GM12878 (cell line): ENCODE data around the gene CLDN6. TPM values are rescaled to one million over a fixed set of nuclear protein-coding genes. Genes with fewer than 3 reads are reported as not detected.

Experiments
- ATAC-seq: fragments of 200-7000 bp; cut with Tn5 transposase; 3 replicates; pipeline ENCODE4 v1.9.1; 2020; ENCODE audit warnings: mild to moderate bottlenecking, moderate library complexity
- BruUV-seq: library from RNA; stranded (reverse); fragments of 400-500 nt; replicated peaks from 2 replicates; lab custom pipeline; 2021; lab: Mats Ljungman, UMichigan
- CTCF ChIA-PET: fragments of 300-600 bp; sonication (Branson Sonifier 250); formaldehyde crosslinking; extraction: SDS; loops from one replicate; lab custom pipeline; 2021; ENCODE audit warnings: inconsistent platforms; lab: Yijun Ruan, JAX
- POLR2A ChIA-PET: fragments of 350-600 bp; formaldehyde crosslinking; extraction: SDS; loops from one replicate; lab custom pipeline; 2021; ENCODE audit warnings: inconsistent platforms; lab: Charles Lee
- RAD21 ChIA-PET: fragments of 300-600 bp; sonication (Branson Sonifier 250); formaldehyde crosslinking; loops from one replicate; lab custom pipeline; 2023; ENCODE audit warnings: antibody characterized with exemption; ENCODE audit not compliant: unreplicated experiment; lab: Charles Lee
- SMC1A ChIA-PET: fragments of 300-600 bp; sonication (Branson Sonifier 250); formaldehyde crosslinking; loops from one replicate; lab custom pipeline; 2023; ENCODE audit not compliant: unreplicated experiment, uncharacterized antibody; lab: Charles Lee
- DNase-seq: peaks from one replicate; pipeline ENCODE4 v3.0.0-alpha.2; 2011; ENCODE audit warnings: low read depth, low spot score
- FAIRE-seq: peaks from 3 replicates; lab custom pipeline; 2011; peaks lifted over from hg19 to GRCh38; lab: Jason Lieb, UNC
- H2AFZ ChIP-seq: 2 replicates; pipeline ENCODE4 v1.6.0; 2011; ENCODE audit warnings: low read depth, low read length, control low read depth; ENCODE audit not compliant: control insufficient read depth
- H3K27ac ChIP-seq: 2 replicates; pipeline ENCODE4 v1.5.1; 2011; ENCODE audit warnings: control low read depth; ENCODE audit not compliant: control insufficient read depth, insufficient read depth
- H3K27me3 ChIP-seq, 2 experiments: replicated peaks in 1 of 2; 2 replicates each; pipeline versions ENCODE4 v1.6.0 to v1.6.1; 2011; ENCODE audit warnings: low read length in 1 of 2; ENCODE audit not compliant: control insufficient read depth in 2 of 2, insufficient read depth in 2 of 2
- H3K36me3 ChIP-seq, 2 experiments: 2 replicates each; pipeline ENCODE4 v1.5.1; 2011; ENCODE audit warnings: low read length in 1 of 2; ENCODE audit not compliant: control insufficient read depth in 2 of 2, insufficient read depth in 2 of 2
- H3K4me1 ChIP-seq: 2 replicates; pipeline ENCODE4 v1.6.1; 2011; ENCODE audit warnings: mild to moderate bottlenecking, low read length, moderate library complexity, mixed read lengths; ENCODE audit not compliant: control insufficient read depth, insufficient read depth
- H3K4me2 ChIP-seq: 2 replicates; pipeline ENCODE4 v1.6.0; 2011; ENCODE audit warnings: control low read depth; ENCODE audit not compliant: control insufficient read depth, insufficient read depth
- H3K4me3 ChIP-seq: fragments of 200-600 bp; sonication (generic); 2 replicates; pipeline ENCODE4 v1.5.1; 2016
- H3K79me2 ChIP-seq: 2 replicates; pipeline ENCODE4 v1.6.0; 2011; ENCODE audit warnings: low read length; ENCODE audit not compliant: control insufficient read depth, insufficient read depth
- H3K9ac ChIP-seq: 2 replicates; pipeline ENCODE4 v1.8.0; 2011; ENCODE audit warnings: low read length, control low read depth, mixed read lengths; ENCODE audit not compliant: control insufficient read depth, insufficient read depth
- H3K9me3 ChIP-seq: replicated peaks from 3 replicates; pipeline ENCODE4 v1.5.1; 2011; ENCODE audit warnings: mild to moderate bottlenecking, low read length; ENCODE audit not compliant: control insufficient read depth, insufficient read depth
- H4K20me1 ChIP-seq: 2 replicates; pipeline ENCODE4 v1.6.0; 2011; ENCODE audit not compliant: control insufficient read depth, insufficient read depth
- CEBPB ChIP-seq, 2 experiments: fragments of 150-350 bp in 1 of 2; IDR thresholded peaks; 2 replicates each; pipeline ENCODE4 v1.6.1; 2012 to 2014; ENCODE audit warnings: low read depth in 2 of 2, low read length in 2 of 2, borderline replicate concordance in 1 of 2, inconsistent platforms in 1 of 2
- ETV6 ChIP-seq, 2 experiments: fragments of 450-650 bp in 1 of 2; IDR thresholded peaks in 1 of 2; conservative IDR thresholded peaks in 1 of 2; 2 replicates each; pipeline ENCODE4 v1.6.1; 2014; ENCODE audit warnings: antibody characterized with exemption in 1 of 2, borderline replicate concordance in 1 of 2, low read depth in 1 of 2, mild to moderate bottlenecking in 1 of 2, moderate library complexity in 1 of 2
- GATAD2B ChIP-seq: fragments of 450-650 bp; conservative IDR thresholded peaks from 2 replicates; pipeline ENCODE4 v1.6.1; 2017; ENCODE audit warnings: low read depth, mild to moderate bottlenecking, moderate library complexity
- PKNOX1 ChIP-seq: fragments of 450-650 bp; IDR thresholded peaks from 2 replicates; pipeline ENCODE4 v1.6.1; 2016; ENCODE audit warnings: mild to moderate bottlenecking
- TAF1 ChIP-seq: IDR thresholded peaks from 2 replicates; pipeline ENCODE4 v1.6.1; 2011; ENCODE audit warnings: mild to moderate bottlenecking, low read depth, low read length, borderline replicate concordance
- TARDBP ChIP-seq: IDR thresholded peaks from 2 replicates; pipeline ENCODE4 v1.6.1; 2016; ENCODE audit warnings: borderline replicate concordance
- USF2 ChIP-seq: IDR thresholded peaks from 2 replicates; pipeline ENCODE4 v1.6.1; 2011; ENCODE audit warnings: low read depth, low read length, improper control_type of control experiment, borderline replicate concordance
- ZBTB40 ChIP-seq: fragments of 450-650 bp; IDR thresholded peaks from 2 replicates; pipeline ENCODE4 v1.6.1; 2016; ENCODE audit warnings: mild to moderate bottlenecking, moderate library complexity, borderline replicate concordance
- ZNF592 ChIP-seq: fragments of 450-650 bp; IDR thresholded peaks from 2 replicates; pipeline ENCODE4 v1.6.1; 2017; ENCODE audit warnings: mild to moderate bottlenecking, moderate library complexity
- WGBS: methylation state at CpG from one replicate; pipeline ENCODE4 v1.1.6; 2016; ENCODE audit warnings: low lambda C conversion rate; ENCODE audit not compliant: insufficient replicate concordance, insufficient coverage; ENCODE audit errors: missing lambda C conversion rate; 5-methylcytosine and 5-hydroxymethylcytosine counted together
- in situ Hi-C: fragments of 300-500 bp; cut with MboI; formaldehyde crosslinking; loops from 9 replicates; pipeline ENCODE4 v1.14.3; 2018; ENCODE audit warnings: mixed read lengths
- intact Hi-C: fragments of 100-400 bp; cut with micrococcal nuclease; formaldehyde crosslinking; loops from one replicate; pipeline ENCODE4 v1.14.2; 2022; ENCODE audit not compliant: unreplicated experiment
- polyA plus RNA-seq, 11 experiments: library from polyadenylated mRNA; depleted of rRNA in 4 of 11; unstranded in 6 of 11; stranded (reverse) in 5 of 11; fragments of >200 nt; fragmentation: Nextera tagmentation in 4 of 11; fragmentation: Illumina TruSeq in 1 of 11; extraction: Ambion mirVana in 4 of 11; extraction: Trizol in 1 of 11; gene quantifications; 1 replicate in 1 of 11; 2 replicates in 10 of 11; pipeline versions ENCODE4 v1.2.1 to v1.2.3, GENCODE V29; 2011 to 2016; ENCODE audit warnings: inconsistent platforms in 2 of 11, missing spikeins in 2 of 11, low read depth in 1 of 11
- total RNA-seq, 4 experiments: library from RNA; depleted of rRNA in 3 of 4; stranded (reverse); fragments of >200 nt in 3 of 4; fragmentation: Illumina TruSeq in 1 of 4; extraction: Trizol in 1 of 4; gene quantifications; 2 replicates each; pipeline versions ENCODE4 v1.2.1 to v1.2.3, GENCODE V29; 2013 to 2021

CLDN6 gene
- total and polyA plus RNA-seq, 10 of the 15 experiments (the other 5 are each of a cell fraction or from before 2014, with no cell fraction given): 0.15 to 0.26 (median 0.23) TPM; not detected in 7

- Histone ChIP-seq H3K79me2 (no peaks in the 10 kb centered on the region), H3K9me3 (no peaks in the 10 kb centered on the region), H3K27ac (no peak overlapping the region), H3K4me3 (no peak overlapping the region), H2AFZ (no peak overlapping the region), H4K20me1 (no peaks in the 10 kb centered on the region), H3K27me3 (no peaks in the 10 kb centered on the region; a peak in 2 of 4 replicates), H3K4me2 (no peak overlapping the region), H3K9ac (no peak overlapping the region), H3K36me3 (no peaks in the 10 kb centered on the region), H3K4me1 (peaks cover 2% of the 10 kb centered on the region; the same call in 1 of the 2 replicates)
- SMC1A ChIA-PET: interaction anchor here (1.1 kb wide), 1 partner anchor 12 kb away, joined by 4 read pairs; no protein-coding TSS in a partner anchor
- intact Hi-C loops: no loop called here
- RAD21 ChIA-PET: interaction anchor here (0.7 to 1.2 kb wide), 2 partner anchors 14 to 212 kb away, joined by 3 to 4 read pairs; no protein-coding TSS in a partner anchor
- no peak for FAIRE-seq
- POLR2A ChIA-PET: interaction anchor here (0.7 kb wide), 1 partner anchor 24 kb away, joined by 3 read pairs; no protein-coding TSS in a partner anchor
- no peak for TF ChIP-seq CEBPB (IDR thresholded peaks at IDR 0.05; ENCODE audit: borderline replicate concordance in 1 of 2, low read depth in 2 of 2, low read length in 2 of 2)
- TF ChIP-seq ETV6 (conservative IDR thresholded peaks at IDR 0.05 in 1 of 2, IDR thresholded peaks at IDR 0.05 in 1 of 2; ENCODE audit: borderline replicate concordance in 1 of 2, low read depth in 1 of 2): no peak
- TF ChIP-seq TARDBP: no peak
- TF ChIP-seq GATAD2B: no peak
- TF ChIP-seq TAF1: no peak
- TF ChIP-seq PKNOX1: no peak
- no peak for TF ChIP-seq ZNF592
- no peak for TF ChIP-seq USF2
- no peak for TF ChIP-seq ZBTB40
- BruUV-seq: no TSS peak
- WGBS: 56% methylated on average over 6 of the region's 13 CpGs
- no peak for DNase-seq
- no peak for ATAC-seq
- in situ Hi-C loops: no loop called here
- CTCF ChIA-PET: interaction anchor here (1.2 to 5.6 kb wide), 5 partner anchors 12 to 103 kb away, joined by 3 to 28 read pairs (median 18); no protein-coding TSS in a partner anchor
These were observed 29.4 kb upstream of the CLDN6 start for GRCh38 chr16:3047387-3047720.
